Keratinocyte (primary cell): ENCODE data around the gene BCAT1. TPM values are rescaled to one million over a fixed set of nuclear protein-coding genes. Genes with fewer than 3 reads are reported as not detected.

Experiments used
- DNase-seq: peaks from one replicate; pipeline ENCODE4 v3.0.0-alpha.2; 2011; ENCODE audit warnings: low read depth, missing footprints, low spot score
- FAIRE-seq: peaks from 2 replicates; lab custom pipeline; 2011; peaks lifted over from hg19 to GRCh38; lab: Jason Lieb, UNC
- H2AFZ ChIP-seq: 2 replicates; pipeline ENCODE4 v1.6.0; 2012; ENCODE audit warnings: low read length, control low read depth, inconsistent platforms; ENCODE audit not compliant: control insufficient read depth
- H3K27ac ChIP-seq: 2 replicates; pipeline ENCODE4 v1.5.1; 2011; ENCODE audit warnings: low read length; ENCODE audit not compliant: control insufficient read depth, insufficient read depth
- H3K27me3 ChIP-seq: 3 replicates; pipeline ENCODE4 v1.6.0; 2011; ENCODE audit warnings: low read length; ENCODE audit not compliant: control insufficient read depth, insufficient read depth; ENCODE audit errors: extremely low read depth
- H3K36me3 ChIP-seq, 2 experiments: 2 replicates in 1 of 2; 3 replicates in 1 of 2; pipeline ENCODE4 v1.5.1; 2011; ENCODE audit warnings: low read length in 2 of 2, mild to moderate bottlenecking in 1 of 2; ENCODE audit not compliant: control insufficient read depth in 2 of 2, insufficient read depth in 2 of 2; ENCODE audit errors: extremely low read depth in 1 of 2
- H3K4me1 ChIP-seq: 3 replicates; pipeline ENCODE4 v1.5.1; 2011; ENCODE audit warnings: low read length; ENCODE audit not compliant: control insufficient read depth, insufficient read depth; ENCODE audit errors: extremely low read depth
- H3K4me2 ChIP-seq: 3 replicates; pipeline ENCODE4 v1.6.0; 2011; ENCODE audit warnings: low read depth, low read length; ENCODE audit not compliant: control insufficient read depth, insufficient read depth; ENCODE audit errors: extremely low read depth
- H3K4me3 ChIP-seq, 3 experiments: fragments of 200-600 bp in 1 of 3; sonication (generic) in 1 of 3; 2 replicates in 2 of 3; 3 replicates in 1 of 3; pipeline ENCODE4 v1.5.1; 2011 to 2016; ENCODE audit warnings: low read length in 3 of 3, mild to moderate bottlenecking in 3 of 3, control low read depth in 2 of 3, inconsistent platforms in 1 of 3, low read depth in 1 of 3, mixed read lengths in 1 of 3, mixed run types in 1 of 3, moderate library complexity in 1 of 3; ENCODE audit not compliant: control insufficient read depth in 2 of 3, insufficient read depth in 2 of 3; ENCODE audit errors: extremely low read depth in 1 of 3
- H3K79me2 ChIP-seq: 2 replicates; pipeline ENCODE4 v1.6.0; 2012; ENCODE audit warnings: low read length; ENCODE audit not compliant: control insufficient read depth, insufficient read depth
- H3K9ac ChIP-seq: 3 replicates; pipeline ENCODE4 v1.6.0; 2011; ENCODE audit warnings: low read length; ENCODE audit not compliant: control insufficient read depth, insufficient read depth; ENCODE audit errors: extremely low read depth
- H3K9me1 ChIP-seq: 3 replicates; pipeline ENCODE4 v1.6.0; 2011; ENCODE audit warnings: low read length; ENCODE audit not compliant: control insufficient read depth, insufficient read depth; ENCODE audit errors: extremely low read depth
- H3K9me3 ChIP-seq: 2 replicates; pipeline ENCODE4 v1.5.1; 2012; ENCODE audit warnings: low read depth, low read length; ENCODE audit not compliant: control insufficient read depth
- H4K20me1 ChIP-seq: 3 replicates; pipeline ENCODE4 v1.6.0; 2011; ENCODE audit warnings: low read length; ENCODE audit not compliant: control insufficient read depth, insufficient read depth; ENCODE audit errors: extremely low read depth
- EZH2 ChIP-seq: IDR thresholded peaks from one replicate; pipeline ENCODE4 v1.6.1; 2012; ENCODE audit warnings: inconsistent platforms, mild to moderate bottlenecking, low read length, moderate library complexity
- dilution Hi-C: fragments of 300-500 bp; cut with MboI; formaldehyde crosslinking; loops from one replicate; pipeline ENCODE4 v1.7.0; 2020; ENCODE audit warnings: low sequenced_read_pairs; ENCODE audit not compliant: extremely low pct_ligation_motif_present
- polyA plus RNA-seq, 5 experiments: library from polyadenylated mRNA; depleted of rRNA in 3 of 5; stranded (reverse) in 3 of 5; stranded (forward) in 1 of 5; unstranded in 1 of 5; fragments of >200 nt; gene quantifications; 1 replicate in 1 of 5; 2 replicates in 3 of 5; 3 replicates in 1 of 5; pipeline versions ENCODE4 v1.2.1 to v1.2.3, GENCODE V29; 2011 to 2012; ENCODE audit warnings: missing spikeins in 2 of 5, low read depth in 1 of 5, low replicate concordance in 1 of 5
- TF ChIP-seq, protein P1 (sequence below), 3 experiments: IDR thresholded peaks in 1 of 3; conservative IDR thresholded peaks in 1 of 3; optimal IDR thresholded peaks in 1 of 3; 2 replicates in 2 of 3; 3 replicates in 1 of 3; pipeline versions ENCODE3 to v1.5.1; 2011; ENCODE audit warnings: low read length in 3 of 3, mild to moderate bottlenecking in 3 of 3, moderate library complexity in 2 of 3, control low read depth in 1 of 3, inconsistent platforms in 1 of 3; ENCODE audit not compliant: insufficient read depth in 2 of 3; ENCODE audit errors: extremely low read depth in 1 of 3

The BCAT1 gene
- polyA plus RNA-seq, 1 donor (not counting 4 experiments of a cell fraction or from before 2014, with no cell fraction given): 6.5 TPM

DNA sequence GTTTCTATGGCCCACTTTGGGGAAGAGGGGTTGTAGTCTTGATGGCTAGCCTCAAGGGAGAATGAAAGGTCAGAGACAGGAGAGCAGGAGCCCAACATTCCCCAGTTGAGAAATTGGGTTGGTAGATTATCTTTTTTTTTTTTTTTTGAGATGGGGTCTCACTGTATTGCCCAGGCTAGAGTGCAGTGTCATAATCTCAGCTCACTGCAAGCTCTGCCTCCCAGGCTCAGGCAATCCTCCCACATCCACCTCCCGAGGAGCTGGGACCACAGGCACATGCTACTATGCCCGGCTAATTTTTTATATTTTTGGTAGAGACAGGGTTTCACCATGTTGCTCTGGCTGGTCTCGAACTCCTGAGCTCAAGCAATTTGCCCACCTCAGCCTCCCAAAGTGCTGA, 34.9 kb downstream of the BCAT1 start:
- Histone ChIP-seq H3K79me2 (no peaks in the 10 kb centered on the region), H3K4me3 (no peak overlapping the region), H3K9ac (no peak overlapping the region), H3K27me3 (no peaks in the 10 kb centered on the region), H3K9me3 (no peaks in the 10 kb centered on the region), H2AFZ (no peak overlapping the region), H4K20me1 (no peaks in the 10 kb centered on the region), H3K27ac (no peak overlapping the region), H3K36me3 (no peaks in the 10 kb centered on the region), H3K9me1 (no peaks in the 10 kb centered on the region), H3K4me1 (peaks cover 3% of the 10 kb centered on the region), H3K4me2 (no peak overlapping the region)
- FAIRE-seq (no peak), DNase-seq (no peak)
- dilution Hi-C loops: no loop called here
- TF ChIP-seq, protein P1, sequence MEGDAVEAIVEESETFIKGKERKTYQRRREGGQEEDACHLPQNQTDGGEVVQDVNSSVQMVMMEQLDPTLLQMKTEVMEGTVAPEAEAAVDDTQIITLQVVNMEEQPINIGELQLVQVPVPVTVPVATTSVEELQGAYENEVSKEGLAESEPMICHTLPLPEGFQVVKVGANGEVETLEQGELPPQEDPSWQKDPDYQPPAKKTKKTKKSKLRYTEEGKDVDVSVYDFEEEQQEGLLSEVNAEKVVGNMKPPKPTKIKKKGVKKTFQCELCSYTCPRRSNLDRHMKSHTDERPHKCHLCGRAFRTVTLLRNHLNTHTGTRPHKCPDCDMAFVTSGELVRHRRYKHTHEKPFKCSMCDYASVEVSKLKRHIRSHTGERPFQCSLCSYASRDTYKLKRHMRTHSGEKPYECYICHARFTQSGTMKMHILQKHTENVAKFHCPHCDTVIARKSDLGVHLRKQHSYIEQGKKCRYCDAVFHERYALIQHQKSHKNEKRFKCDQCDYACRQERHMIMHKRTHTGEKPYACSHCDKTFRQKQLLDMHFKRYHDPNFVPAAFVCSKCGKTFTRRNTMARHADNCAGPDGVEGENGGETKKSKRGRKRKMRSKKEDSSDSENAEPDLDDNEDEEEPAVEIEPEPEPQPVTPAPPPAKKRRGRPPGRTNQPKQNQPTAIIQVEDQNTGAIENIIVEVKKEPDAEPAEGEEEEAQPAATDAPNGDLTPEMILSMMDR (optimal IDR thresholded peaks at IDR 0.05 in 1 of 3, IDR thresholded peaks at IDR 0.05 in 1 of 3, conservative IDR thresholded peaks at IDR 0.05 in 1 of 3; ENCODE audit: extremely low read depth in 1 of 3, insufficient read depth in 2 of 3, low read length in 3 of 3): no peak
- no peak for TF ChIP-seq EZH2

DNA sequence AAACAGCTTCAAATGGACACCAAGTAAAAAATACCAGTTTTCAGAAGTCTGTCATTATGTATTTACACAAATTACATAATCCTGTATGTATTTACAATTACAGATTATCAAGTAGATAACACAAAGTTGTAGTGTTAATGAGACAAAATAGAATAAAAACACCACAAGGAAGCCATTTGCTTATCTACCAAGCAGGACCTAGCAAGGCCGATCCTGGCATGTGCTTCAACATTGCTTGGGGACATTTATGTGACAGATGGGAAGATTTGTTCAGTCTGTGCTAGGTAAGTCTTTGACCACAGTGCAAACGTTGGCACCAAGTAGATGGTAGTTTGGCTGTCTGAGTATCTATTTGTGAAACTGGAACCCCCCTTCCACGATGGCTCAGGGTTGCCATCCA, 35.8 kb downstream of the BCAT1 start:
- no peaks in the 10 kb centered on the region for H3K9me1 ChIP-seq
- no peak for DNase-seq
- H3K4me2 ChIP-seq: no peak overlapping the region
- H3K9ac ChIP-seq: no peak overlapping the region
- H3K79me2 ChIP-seq: no peaks in the 10 kb centered on the region
- no peak for FAIRE-seq
- no peak overlapping the region for H3K27ac ChIP-seq
- no peaks in the 10 kb centered on the region for H3K9me3 ChIP-seq
- no peaks in the 10 kb centered on the region for H3K27me3 ChIP-seq
- no peaks in the 10 kb centered on the region for H4K20me1 ChIP-seq
- H3K4me3 ChIP-seq: no peak overlapping the region
- no peaks in the 10 kb centered on the region for H3K36me3 ChIP-seq
- no peak overlapping the region for H2AFZ ChIP-seq
- dilution Hi-C loops: no loop called here
- H3K4me1 ChIP-seq: peaks cover 3% of the 10 kb centered on the region
- TF ChIP-seq, protein P1 (optimal IDR thresholded peaks at IDR 0.05 in 1 of 3, IDR thresholded peaks at IDR 0.05 in 1 of 3, conservative IDR thresholded peaks at IDR 0.05 in 1 of 3; ENCODE audit: extremely low read depth in 1 of 3, insufficient read depth in 2 of 3, low read length in 3 of 3): no peak
- TF ChIP-seq EZH2: no peak
